HK-2 (cell line): ENCODE data around the gene CCDC185.
A peak's percentile ranks its signal among the peaks of the same experiment; 100 is the strongest.

ENCODE experiments used
- DNase-seq: peaks from one replicate; pipeline ENCODE4 v3.0.0-alpha.2; 2018; ENCODE audit not compliant: unreplicated experiment

The CCDC185 gene

DNA sequence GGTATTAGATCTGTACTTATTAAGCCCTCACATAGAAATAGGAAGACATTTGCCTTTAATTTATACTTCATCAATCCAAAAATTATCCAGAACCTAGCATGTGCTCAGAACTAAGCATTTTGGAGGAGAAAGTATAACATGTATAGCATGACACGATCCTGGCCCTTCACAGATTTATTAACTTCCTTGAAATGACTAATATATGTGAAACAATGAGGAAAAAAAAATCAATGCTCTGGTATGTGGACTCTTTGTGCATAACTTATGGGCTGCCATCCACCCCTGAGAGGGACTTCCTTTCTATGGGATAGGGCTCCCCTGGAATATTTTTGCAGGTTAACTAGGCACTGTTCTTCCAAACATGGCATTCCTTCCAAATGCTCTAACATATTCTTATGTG, 36.6 kb downstream of the CCDC185 start:
- no peak for DNase-seq

DNA sequence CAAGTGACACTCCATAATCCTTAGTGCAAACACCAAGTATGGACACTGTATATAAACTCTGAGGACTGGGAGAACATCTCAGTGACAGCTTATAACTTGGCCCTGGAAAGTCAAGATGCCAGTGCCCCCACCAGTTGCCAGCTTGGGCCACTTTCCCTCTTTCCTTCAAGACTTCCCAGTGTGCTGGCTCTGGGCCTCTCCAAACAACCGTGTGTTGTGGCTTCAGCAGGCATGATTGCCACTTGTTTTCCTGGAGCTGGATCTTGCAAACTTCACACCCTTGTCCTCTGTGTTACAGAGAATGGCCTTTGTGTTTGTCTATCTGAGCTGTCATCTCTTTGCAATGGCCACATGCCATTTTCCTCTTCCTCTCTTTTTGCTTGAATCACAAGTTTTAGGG, 37.0 kb downstream of the CCDC185 start:
- no peak for DNase-seq

DNA sequence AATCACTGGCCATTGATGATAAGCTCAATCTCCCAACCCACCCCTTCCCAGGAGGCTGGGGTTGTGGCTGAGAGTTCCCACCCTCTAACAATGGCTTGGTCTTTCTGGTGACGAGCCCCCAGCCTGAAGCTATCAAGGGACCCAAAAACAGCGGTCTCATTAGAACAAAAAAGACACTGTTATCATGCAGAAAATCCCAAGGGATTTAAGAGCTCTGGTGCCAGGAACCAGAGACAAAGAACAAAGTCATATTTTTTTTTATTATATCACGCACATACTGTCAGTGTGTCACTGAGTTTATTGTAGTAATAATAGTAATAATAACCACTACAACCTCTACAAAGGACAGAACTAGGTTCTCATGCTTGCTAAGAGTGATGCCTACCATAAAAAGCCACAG, 43.9 kb downstream of the CCDC185 start:
- DNase-seq: no peak

DNA sequence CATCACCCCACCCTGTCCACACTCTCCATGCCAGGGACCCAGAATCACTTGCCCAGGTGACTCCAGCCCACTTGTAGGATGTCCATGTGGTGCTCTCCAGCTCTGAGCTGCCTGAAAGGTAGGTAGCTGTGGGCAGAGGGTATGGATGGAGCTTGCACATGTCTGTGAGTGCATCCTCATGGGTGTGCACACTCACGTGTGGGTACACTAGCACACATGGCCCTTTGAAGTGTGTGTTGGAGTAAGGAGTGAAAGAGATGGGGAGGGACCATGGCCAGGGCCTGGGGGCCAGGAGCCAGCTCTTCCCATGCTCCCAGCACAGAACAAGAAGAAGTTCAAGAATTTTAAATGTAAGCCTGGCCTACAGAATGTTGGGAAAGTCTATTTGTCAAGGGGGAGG, 50.2 kb downstream of the CCDC185 start:
- DNase-seq: no peak

DNA sequence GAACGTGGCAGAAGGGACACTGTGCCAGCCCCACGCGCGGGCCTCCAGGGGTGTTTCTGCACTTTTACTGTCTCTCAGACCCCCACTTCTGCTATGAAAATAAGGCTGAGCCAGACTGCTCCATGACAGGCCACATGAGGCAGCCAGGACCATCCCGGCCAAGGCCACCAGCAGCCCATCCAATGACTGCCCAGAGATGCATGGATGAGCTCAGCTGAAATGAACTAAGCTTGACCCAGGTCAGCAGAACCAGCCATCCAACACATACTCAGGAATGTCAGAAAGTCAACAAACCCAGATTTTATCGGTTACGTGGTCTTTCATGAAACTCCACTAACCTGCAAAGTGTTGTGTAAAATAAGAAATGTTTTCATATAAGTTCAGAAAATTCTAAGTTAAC, 51.2 kb downstream of the CCDC185 start:
- peak; percentile 66 for DNase-seq
